ENCODE data around the gene PPP2R2B.
A peak's percentile ranks its signal among the peaks of the same experiment; 100 is the strongest.

PPP2R2B gene

DNA sequence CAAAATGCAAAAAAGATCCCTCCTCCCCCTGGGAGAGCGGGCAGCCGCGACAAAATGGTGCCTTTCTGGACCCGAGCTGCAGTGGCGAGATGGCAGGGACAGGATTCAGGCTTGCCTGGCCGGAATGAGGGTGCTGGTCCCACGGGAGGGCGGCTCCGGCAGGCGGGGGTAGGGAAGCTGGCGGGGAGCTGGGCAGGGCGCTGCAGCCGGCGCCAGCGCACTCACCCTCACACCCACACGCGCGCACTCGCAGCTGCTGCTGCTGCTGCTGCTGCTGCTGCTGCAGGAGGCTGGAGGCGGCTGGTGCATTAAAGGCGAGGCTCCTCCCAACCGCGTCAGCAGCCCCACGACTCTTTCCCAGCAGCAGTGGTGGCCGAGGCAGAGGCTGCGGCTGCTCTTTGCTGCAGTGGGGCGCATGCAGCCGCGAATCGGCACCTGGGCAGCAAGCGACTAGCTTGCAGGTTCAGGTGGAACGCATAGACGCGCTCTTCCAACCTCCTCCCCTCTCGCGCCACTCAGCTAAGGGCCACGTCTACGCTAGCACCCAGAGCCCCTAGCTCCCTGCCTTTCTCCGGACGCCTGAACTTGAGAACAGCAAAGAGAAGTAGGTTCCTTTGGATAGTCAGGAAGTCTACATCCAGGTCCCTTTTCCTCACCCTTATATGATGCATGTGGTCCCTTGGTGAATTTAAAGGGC lies at the start of gene PPP2R2B:
Gene PPP2R2B, minus strand, starts transcription at position 282 of the 697 bp plus-strand sequence.
- DNase-seq = peak in 1 of 4 experiments; percentile 3

- DNase-seq = no peak
These were observed 45.6 kb upstream of the PPP2R2B start for GRCh38 chr5:146924132-146924531.

DNA sequence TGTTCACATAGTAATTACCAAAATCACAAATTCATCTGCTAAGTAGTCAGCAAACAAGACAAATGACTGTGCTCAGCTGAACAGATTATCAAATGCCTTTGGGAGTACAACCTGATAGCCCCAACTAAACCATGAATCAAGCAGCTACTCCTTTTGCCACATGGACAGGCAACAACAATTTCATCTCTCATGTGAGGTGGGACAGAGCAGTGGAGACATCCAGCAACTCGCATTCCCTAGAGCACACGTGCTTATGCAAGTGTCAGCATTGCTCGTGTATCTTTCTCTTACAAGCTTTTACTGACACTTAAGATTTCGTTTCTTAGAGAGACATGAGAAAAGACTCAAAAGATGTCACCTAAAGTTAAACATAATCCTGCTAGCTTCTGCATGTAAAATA lies 42.7 kb upstream of the PPP2R2B start:
- DNase-seq = no peak

DNA sequence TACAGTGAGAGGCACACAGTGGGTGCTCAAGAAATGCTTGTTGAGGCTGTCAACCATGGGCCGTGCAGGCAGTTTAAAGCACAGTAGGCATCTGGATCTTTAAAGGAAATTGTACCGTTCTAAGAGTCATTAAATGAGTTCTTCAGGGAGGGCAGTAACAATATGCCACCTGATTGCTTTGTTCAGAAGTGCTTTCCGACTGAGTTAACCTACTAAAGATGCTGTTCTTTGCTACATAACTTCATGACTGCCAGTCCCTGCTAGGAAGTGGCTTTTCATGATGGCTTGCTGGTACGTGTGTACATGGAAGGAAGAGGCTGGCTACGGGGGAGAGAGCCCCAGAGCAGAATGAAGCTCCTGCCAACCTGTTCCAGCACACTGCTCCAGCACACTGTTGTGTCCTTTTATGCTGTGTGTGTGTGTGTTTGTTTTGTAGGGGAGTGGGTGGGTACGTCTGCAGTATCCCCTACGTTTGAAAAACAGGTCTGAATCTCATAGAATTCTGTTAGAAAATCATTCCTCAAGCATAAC lies 41.9 kb upstream of the PPP2R2B start:
- no peak for DNase-seq

- DNase-seq = no peak
These were observed 40.7 kb upstream of the PPP2R2B start for GRCh38 chr5:146919304-146919703.

DNA sequence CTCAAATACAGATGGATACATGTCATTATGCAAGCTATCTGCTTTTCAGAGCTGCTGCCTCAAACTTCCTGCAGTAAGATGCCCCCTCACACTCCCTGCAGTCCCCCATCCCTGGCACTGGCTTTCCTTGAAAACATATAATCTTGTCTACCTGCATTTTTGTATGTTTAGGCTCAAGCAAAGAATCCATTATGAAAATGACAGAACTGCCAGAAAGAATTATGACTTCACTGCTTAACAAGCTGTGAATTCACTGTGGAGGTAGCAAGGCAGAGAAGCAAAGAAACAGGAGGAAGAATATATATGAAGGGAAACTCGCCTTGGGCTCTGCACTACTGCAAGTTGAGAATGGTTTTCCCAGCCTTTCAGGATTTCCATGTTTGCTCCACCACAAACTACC lies 39.4 kb upstream of the PPP2R2B start:
- DNase-seq = no peak

- no peak for DNase-seq
These were observed 34.3 kb upstream of the PPP2R2B start for GRCh38 chr5:146912874-146913273.

DNA sequence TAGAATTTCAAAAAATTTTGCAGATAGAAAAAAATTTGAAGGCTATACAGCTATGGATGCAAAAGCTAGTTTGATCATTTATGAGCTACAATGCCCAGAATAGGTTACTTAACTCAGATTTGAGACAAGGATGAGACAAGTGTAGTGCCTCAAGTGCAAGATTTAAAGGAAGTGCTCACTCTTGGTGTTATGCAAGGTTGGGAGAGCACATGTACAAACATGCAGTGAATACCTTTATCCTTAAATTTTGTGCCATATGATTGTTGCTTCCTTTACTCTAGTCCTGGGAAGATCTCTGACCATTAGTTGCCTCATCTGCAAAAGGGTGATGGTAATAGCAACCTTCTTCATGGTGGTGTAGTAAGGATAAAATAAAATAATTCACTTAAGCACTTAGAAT lies 31.7 kb upstream of the PPP2R2B start:
- DNase-seq = no peak

DNA sequence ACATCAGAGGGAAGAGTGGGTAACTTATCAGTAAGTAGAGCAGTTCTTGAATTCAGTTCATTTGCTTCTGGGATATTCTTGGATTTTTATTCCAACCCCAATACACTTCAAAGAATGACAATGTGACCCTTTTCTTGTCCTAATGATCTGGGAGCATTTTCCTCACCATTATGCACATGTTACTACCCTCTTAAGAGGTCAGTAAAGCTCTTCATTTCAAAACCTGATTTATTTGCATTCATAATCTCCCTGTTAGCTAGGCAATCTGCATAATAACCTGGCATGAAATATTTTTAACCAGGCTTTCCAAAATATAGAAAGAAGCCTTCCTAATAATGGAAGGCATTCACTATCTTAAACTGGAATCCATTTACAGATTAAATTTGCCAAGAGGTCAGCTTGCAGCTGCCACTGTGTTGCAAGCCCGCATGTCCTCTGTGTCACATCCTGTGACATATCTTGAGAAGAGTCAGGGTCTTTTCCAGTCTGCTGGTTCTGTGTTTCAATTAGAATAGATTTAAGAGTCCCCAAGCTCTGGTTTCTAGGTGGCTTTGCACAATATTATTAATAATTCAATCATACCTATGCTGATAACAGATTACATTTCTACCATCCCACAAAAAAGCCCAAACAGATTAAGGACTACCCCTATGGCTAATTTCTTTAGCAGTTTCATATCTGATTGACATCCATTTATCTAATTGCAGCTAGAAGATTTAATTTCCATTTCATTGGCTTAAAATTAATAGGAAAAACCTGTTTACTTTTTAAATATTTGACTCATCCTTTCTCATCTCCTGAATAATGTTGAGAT lies 30.9 kb upstream of the PPP2R2B start:
- DNase-seq = no peak

DNA sequence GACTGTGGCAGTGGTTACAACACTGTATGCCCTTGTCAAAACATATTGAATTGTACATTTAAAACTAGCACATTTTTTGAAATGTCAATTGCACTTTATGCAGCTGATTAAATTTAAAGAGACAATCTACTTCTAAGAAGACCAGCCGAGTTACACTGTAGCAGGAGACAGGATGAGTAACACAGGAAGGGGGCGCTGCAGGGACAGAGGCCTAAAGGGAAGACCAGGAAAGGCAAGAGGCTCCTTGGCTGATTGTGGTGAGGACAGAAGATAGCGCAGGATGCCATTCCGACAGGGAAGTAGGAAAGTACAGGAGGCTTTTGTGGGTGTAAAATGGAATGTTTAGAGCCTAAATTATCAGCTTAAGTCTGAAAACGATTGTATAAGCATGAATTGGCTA lies 28.2 kb upstream of the PPP2R2B start:
- no peak for DNase-seq

DNA sequence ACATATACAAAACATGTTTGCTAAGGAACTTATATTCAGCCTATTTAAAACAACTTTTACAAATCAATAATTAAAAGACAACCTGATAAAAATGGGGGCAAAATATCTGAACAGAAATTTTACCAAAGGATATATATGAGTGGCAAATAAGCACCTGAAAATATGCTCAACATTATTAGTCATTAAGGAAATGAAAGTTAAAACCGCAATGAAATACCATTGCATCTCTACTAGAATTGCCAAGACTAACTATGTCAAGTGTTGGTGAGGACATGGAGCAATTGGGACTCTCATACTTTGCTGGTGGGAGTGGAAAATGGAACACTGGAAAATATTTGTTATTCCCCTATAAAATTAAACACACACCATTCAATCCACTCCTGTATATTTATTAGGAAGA lies 26.3 kb upstream of the PPP2R2B start:
- no peak for DNase-seq

GRCh38 chr5:146903789-146904188 lies 25.2 kb upstream of the PPP2R2B start:
- DNase-seq = no peak

DNA sequence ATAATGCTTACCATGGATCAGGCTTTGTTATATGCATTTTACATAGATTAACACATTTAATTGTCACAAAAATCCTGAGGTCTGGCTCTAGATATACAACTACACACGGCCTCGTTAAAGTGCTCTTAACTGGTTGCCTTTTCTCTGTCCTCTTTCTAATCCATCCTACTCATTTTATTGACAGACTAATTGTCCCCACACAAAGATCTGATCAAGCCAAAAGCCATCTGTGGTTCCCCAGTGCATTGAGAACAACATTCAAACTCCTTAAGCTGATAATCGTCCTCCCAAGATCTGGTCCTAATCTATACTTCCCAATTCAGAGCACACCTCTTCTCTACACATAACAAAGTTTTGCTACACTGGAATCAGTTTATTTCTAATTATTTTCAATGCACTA lies 23.9 kb upstream of the PPP2R2B start:
- DNase-seq = no peak

GRCh38 chr5:146897061-146897460 lies 18.5 kb upstream of the PPP2R2B start:
- no peak for DNase-seq

DNA sequence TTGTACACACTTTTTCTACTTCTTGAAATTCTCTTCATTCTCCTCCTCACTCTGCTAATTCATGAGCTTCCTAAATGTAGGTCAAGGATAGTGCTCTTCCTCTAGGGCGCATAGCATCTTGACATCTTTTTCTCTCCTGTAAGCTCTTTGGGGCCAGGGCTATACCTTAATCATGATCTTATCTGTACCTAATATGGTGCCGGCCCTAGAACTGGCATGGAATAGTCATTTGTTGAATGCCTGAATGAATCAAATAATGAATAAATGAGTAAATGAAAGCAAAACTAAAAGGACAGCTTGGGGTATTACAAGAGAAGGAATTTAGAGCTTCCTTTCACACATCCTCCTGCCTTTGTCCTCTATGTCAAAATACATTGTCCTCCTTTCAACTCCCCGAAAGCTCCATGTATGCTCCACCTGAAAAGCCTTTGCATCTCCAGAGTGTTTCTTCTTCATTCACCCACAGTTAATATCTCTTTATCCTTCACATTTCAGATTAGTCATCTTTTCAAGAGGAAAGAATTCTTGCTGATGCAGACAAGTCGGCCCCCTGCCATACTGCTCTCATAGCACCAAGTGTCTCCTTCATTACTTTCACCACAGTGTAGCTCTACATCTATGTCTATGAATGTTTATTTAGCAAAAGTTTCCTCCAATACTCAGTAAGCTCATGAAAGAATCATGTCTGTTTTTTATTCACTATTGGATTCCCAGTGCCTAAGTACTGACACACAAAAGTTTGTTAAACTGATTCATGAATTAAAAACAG lies 16.4 kb upstream of the PPP2R2B start:
- DNase-seq = no peak

DNA sequence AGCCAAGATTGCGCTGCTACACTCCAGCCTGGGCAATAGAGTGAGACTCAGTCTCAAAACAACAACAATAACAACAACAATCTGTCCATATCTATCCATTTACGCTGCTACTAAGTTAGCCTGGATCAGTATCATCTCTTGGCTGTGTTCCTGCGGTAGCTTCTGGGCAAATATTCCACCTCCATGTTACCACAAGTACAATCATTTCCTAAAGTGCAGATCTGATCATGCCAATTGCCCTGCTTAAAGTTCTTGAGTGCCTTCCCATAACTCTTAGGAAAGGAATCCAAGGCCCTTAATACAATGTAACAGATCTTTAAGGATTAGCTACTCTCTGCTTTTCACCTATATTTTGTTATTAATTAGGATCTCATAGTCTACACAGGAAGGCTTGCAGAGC lies 15.4 kb upstream of the PPP2R2B start:
- DNase-seq = no peak

- no peak for DNase-seq
These were observed 13.7 kb upstream of the PPP2R2B start for GRCh38 chr5:146892231-146892630.

DNA sequence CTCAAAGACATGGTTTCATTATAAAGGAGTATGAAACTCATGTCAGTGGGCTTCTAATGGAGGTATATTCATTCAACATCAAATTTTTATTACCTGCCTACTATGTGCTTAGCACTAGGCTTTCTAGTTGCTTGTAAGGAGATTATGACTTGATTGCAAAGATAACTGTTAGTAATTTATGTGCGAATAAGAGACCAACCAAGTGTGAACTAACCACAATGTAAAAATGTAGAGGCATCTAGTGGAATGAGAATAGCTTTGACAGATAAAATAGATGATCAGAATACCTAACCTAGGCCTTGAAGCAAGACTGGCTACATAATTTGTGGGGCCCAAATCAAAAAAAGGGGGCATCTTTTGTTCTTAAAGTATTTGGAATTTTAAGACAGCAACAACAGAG lies 13.0 kb upstream of the PPP2R2B start:
- DNase-seq = no peak

GRCh38 chr5:146890731-146891440 lies 12.3 kb upstream of the PPP2R2B start:
- DNase-seq = no peak

GRCh38 chr5:146890066-146890465 lies 11.5 kb upstream of the PPP2R2B start:
- no peak for DNase-seq

- DNase-seq = no peak
These were observed 10.6 kb upstream of the PPP2R2B start for GRCh38 chr5:146889169-146889568.

- no peak for DNase-seq
These were observed 9.9 kb upstream of the PPP2R2B start for GRCh38 chr5:146888351-146888978.
